ENCODE results near the gene CD7. TPM values are rescaled to one million over a fixed set of nuclear protein-coding genes. Genes with fewer than 3 reads are reported as not detected.
A peak's percentile ranks its signal among the peaks of the same experiment; 100 is the strongest.

CD7 gene
- total and polyA plus RNA-seq, 10 donors: 14.8 to 60.1 (median 24.3) TPM

DNA sequence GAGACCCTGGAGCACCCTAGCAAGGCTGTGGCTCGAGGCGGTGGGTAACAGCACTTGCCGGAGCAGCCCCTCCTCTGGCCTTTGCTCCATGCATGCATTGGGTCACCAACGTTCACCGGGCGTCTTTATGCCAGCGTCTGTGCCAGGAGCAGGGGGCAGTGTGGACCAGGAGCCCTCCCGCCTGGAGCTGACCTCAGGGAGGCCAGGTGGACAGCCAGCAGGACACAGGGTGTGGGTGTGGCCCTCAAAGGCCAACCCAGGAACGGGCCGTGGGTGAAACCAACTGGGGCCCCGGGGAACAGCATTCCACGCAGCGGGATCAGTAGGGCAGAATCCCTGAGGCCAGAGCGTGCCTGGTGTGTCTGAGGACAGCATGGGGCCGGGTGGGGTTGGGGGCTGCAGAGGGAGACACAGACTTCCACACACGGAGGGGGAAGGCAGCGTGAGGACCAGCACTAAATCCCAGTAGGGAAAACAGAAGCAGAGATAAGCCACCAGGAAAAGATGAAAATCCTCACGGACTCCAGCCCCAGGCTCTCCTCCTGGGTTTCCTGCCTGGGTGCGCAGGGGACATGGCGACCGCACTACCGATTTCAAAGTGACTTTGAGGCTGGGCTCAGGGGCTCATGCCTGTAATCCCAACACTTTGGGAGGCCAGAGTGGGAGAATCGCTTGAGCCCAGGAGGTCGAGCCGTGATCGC lies 2.9 kb upstream of the CD7 start:
- H3K27me3 ChIP-seq (replicated peaks in 1 of 7): peaks cover 0 to 51% (median 9%) of the 10 kb centered on the region in 7 donors
- no peak overlapping the region for H3K27ac ChIP-seq
- no peak overlapping the region for H3K4me3 ChIP-seq
- H3K4me1 ChIP-seq: peaks cover 3 to 42% (median 24%) of the 10 kb centered on the region in 6 donors
- DNase-seq: peak; percentile 74
- H3K36me3 ChIP-seq: peaks cover 0 to 35% (median 0%) of the 10 kb centered on the region in 6 donors
- WGBS, 5 donors: 75 to 86% (median 82%) methylated on average over 22 to 26 of the region's 26 CpGs
- intact Hi-C loops (cut with DNase I; ENCODE audit: low total_unique reads): loop anchor here (5.0 to 10.0 kb wide), 2 partner anchors 83 to 115 kb away; no protein-coding TSS in a partner anchor
- H3K9me3 ChIP-seq: no peaks in the 10 kb centered on the region
- no peak for TF ChIP-seq POLR2AphosphoS5 (IDR thresholded peaks at IDR 0.05)
- TF ChIP-seq POLR2A (IDR thresholded peaks at IDR 0.05): no peak
- no peak for TF ChIP-seq CTCF (IDR thresholded peaks at IDR 0.05 in 8 of 11, conservative IDR thresholded peaks at IDR 0.05 in 3 of 11)

DNA sequence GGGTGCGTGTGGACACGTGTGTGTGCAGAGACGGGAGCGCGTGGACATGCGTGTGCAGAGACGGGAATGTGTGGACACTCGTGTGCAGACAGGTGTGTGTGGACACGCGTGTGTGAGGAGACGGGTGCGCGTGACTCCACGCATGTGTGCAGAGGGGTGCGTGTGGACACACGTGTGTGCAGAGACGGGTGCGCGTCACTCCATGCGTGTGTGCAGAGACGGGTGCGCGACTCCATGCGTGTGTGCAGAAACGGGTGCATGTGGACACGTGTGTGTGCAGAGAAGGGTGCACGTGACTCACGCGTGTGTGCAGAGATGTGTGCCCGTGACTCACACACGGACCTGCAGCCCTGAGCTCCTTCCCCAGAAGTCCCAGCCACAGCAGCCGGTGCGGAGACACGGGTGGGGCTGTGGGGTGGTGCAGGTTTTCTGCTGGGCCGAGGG lies 2.2 kb upstream of the CD7 start:
- H3K4me3 ChIP-seq: no peak overlapping the region
- peaks cover 0 to 58% (median 14%) of the 10 kb centered on the region in 7 donors for H3K27me3 ChIP-seq (replicated peaks in 1 of 7)
- 95 to 96% (median 96%) methylated on average over 31 to 35 of the region's 35 CpGs for WGBS, 5 donors
- no peak for DNase-seq
- H3K4me1 ChIP-seq: peaks cover 3 to 48% (median 31%) of the 10 kb centered on the region in 6 donors
- no peak overlapping the region for H3K27ac ChIP-seq
- no peaks in the 10 kb centered on the region for H3K9me3 ChIP-seq
- TF ChIP-seq POLR2AphosphoS5 (IDR thresholded peaks at IDR 0.05) (peak; percentile 44 to 85 (median 56)), CTCF (IDR thresholded peaks at IDR 0.05 in 8 of 11, conservative IDR thresholded peaks at IDR 0.05 in 3 of 11) (no peak)
- peaks cover 0 to 31% (median 0%) of the 10 kb centered on the region in 6 donors for H3K36me3 ChIP-seq
- intact Hi-C loops (cut with DNase I; ENCODE audit: low total_unique reads): loop anchor here (5.0 to 10.0 kb wide), 2 partner anchors 82 to 115 kb away; no protein-coding TSS in a partner anchor

GRCh38 chr17:82318772-82319606 lies 1.6 kb upstream of the CD7 start:
- H3K9me3 ChIP-seq: no peaks in the 10 kb centered on the region
- DNase-seq: no peak
- peaks cover 0 to 31% (median 0%) of the 10 kb centered on the region in 6 donors for H3K36me3 ChIP-seq
- intact Hi-C loops (cut with DNase I; ENCODE audit: low total_unique reads): no loop called here
- no peak overlapping the region for H3K27ac ChIP-seq
- H3K4me1 ChIP-seq: peaks cover 3 to 55% (median 35%) of the 10 kb centered on the region in 6 donors
- H3K27me3 ChIP-seq (replicated peaks in 1 of 7): peaks cover 0 to 64% (median 19%) of the 10 kb centered on the region in 7 donors
- H3K4me3 ChIP-seq: no peak overlapping the region
- whole genome bisulfite sequencing, 5 donors: 93 to 97% (median 96%) methylated on average over 76 of the region's 76 CpGs
- TF ChIP-seq POLR2A (IDR thresholded peaks at IDR 0.05) (no peak), CTCF (IDR thresholded peaks at IDR 0.05 in 8 of 11, conservative IDR thresholded peaks at IDR 0.05 in 3 of 11) (no peak), POLR2AphosphoS5 (IDR thresholded peaks at IDR 0.05) (no peak)

GRCh38 chr17:82318169-82318498 lies 726 bp upstream of the CD7 start:
- intact Hi-C loops (cut with DNase I; ENCODE audit: low total_unique reads): no loop called here
- peaks cover 0 to 27% (median 0%) of the 10 kb centered on the region in 6 donors for H3K36me3 ChIP-seq
- no peak for DNase-seq
- H3K27me3 ChIP-seq (replicated peaks in 1 of 7): peaks cover 0 to 70% (median 21%) of the 10 kb centered on the region in 7 donors
- peaks cover 3 to 55% (median 35%) of the 10 kb centered on the region in 6 donors for H3K4me1 ChIP-seq
- WGBS, 5 donors: 93 to 98% (median 95%) methylated on average over 20 of the region's 20 CpGs
- no peaks in the 10 kb centered on the region for H3K9me3 ChIP-seq
- H3K4me3 ChIP-seq: no peak overlapping the region
- H3K27ac ChIP-seq: peak overlapping the region in 1 of 8 donors; percentile 88
- TF ChIP-seq POLR2AphosphoS5 (IDR thresholded peaks at IDR 0.05): no peak
- no peak for TF ChIP-seq CTCF (IDR thresholded peaks at IDR 0.05 in 8 of 11, conservative IDR thresholded peaks at IDR 0.05 in 3 of 11)
- TF ChIP-seq POLR2A (IDR thresholded peaks at IDR 0.05): no peak

All from spleen (tissue), 11 donors.